GM23338 (cell line): ENCODE results near the gene ZNF532. TPM values are rescaled to one million over a fixed set of nuclear protein-coding genes. Genes with fewer than 3 reads are reported as not detected.

Experiments used
- ATAC-seq: fragments of 200-7000 bp; cut with Tn5 transposase; 3 replicates; pipeline ENCODE4 v1.9.1; 2020
- DNase-seq: peaks from one replicate; pipeline ENCODE4 v3.0.0-alpha.2; 2015; ENCODE audit warnings: low spot score
- H2AFZ ChIP-seq: fragments of 200-600 bp; sonication (generic); 2 replicates; pipeline ENCODE4 v1.8.0; 2016; ENCODE audit warnings: antibody characterized with exemption, mild to moderate bottlenecking, moderate library complexity
- H3F3A ChIP-seq: fragments of 200-600 bp; sonication (generic); replicated peaks from 2 replicates; pipeline ENCODE4 v1.8.0; 2017; ENCODE audit warnings: antibody characterized with exemption, mixed run types, low read depth
- H3K27ac ChIP-seq: fragments of 200-600 bp; sonication (generic); 2 replicates; pipeline ENCODE4 v1.6.1; 2016; ENCODE audit warnings: low read depth
- H3K27me3 ChIP-seq: fragments of 200-600 bp; sonication (generic); 2 replicates; pipeline ENCODE4 v1.8.0; 2016; ENCODE audit warnings: mild to moderate bottlenecking, mixed run types, moderate library complexity; ENCODE audit not compliant: insufficient read depth
- H3K36me3 ChIP-seq: fragments of 200-600 bp; sonication (generic); 2 replicates; pipeline ENCODE4 v1.8.0; 2016; ENCODE audit warnings: mild to moderate bottlenecking; ENCODE audit not compliant: insufficient read depth
- H3K4me1 ChIP-seq: fragments of 200-600 bp; sonication (generic); 2 replicates; pipeline ENCODE4 v1.8.0; 2016; ENCODE audit warnings: mild to moderate bottlenecking, moderate library complexity; ENCODE audit not compliant: insufficient read depth
- H3K4me2 ChIP-seq: fragments of 200-600 bp; sonication (generic); 2 replicates; pipeline ENCODE4 v1.7.1; 2017; ENCODE audit warnings: mixed run types
- H3K4me3 ChIP-seq: fragments of 200-600 bp; sonication (generic); 2 replicates; pipeline ENCODE4 v1.6.1; 2016; ENCODE audit warnings: mixed run types
- H3K79me2 ChIP-seq: fragments of 200-600 bp; sonication (generic); replicated peaks from 2 replicates; pipeline ENCODE4 v1.8.0; 2017; ENCODE audit warnings: mild to moderate bottlenecking; ENCODE audit not compliant: insufficient read depth
- H3K9me2 ChIP-seq: fragments of 200-600 bp; sonication (generic); 2 replicates; pipeline ENCODE4 v1.8.0; 2017; ENCODE audit not compliant: insufficient read depth
- H4K20me1 ChIP-seq: fragments of 200-600 bp; sonication (generic); replicated peaks from 2 replicates; pipeline ENCODE4 v1.8.0; 2017; ENCODE audit warnings: mild to moderate bottlenecking; ENCODE audit not compliant: insufficient read depth
- H3K27ac Mint-ChIP-seq: 2 replicates; pipeline ENCODE4 v1.8.0; 2020; ENCODE audit warnings: inconsistent platforms, mild to moderate bottlenecking, moderate library complexity, mixed read lengths
- H3K27me3 Mint-ChIP-seq: 3 replicates; pipeline ENCODE4 v1.8.0; 2022; ENCODE audit warnings: low read depth, mild to moderate bottlenecking, moderate library complexity, mixed read lengths, inconsistent platforms; ENCODE audit not compliant: insufficient read depth, poor library complexity
- H3K36me3 Mint-ChIP-seq: 3 replicates; pipeline ENCODE4 v1.8.0; 2021; ENCODE audit warnings: low read depth, mild to moderate bottlenecking, inconsistent platforms, moderate library complexity, mixed read lengths
- H3K4me1 Mint-ChIP-seq: 3 replicates; pipeline ENCODE4 v1.8.0; 2020; ENCODE audit warnings: mild to moderate bottlenecking, inconsistent platforms, mixed read lengths
- H3K4me3 Mint-ChIP-seq: 3 replicates; pipeline ENCODE4 v1.8.0; 2021; ENCODE audit warnings: moderate library complexity, mild to moderate bottlenecking, inconsistent platforms, mixed read lengths
- H3K9me3 Mint-ChIP-seq: 3 replicates; pipeline ENCODE4 v1.8.0; 2020; ENCODE audit warnings: moderate library complexity, mild to moderate bottlenecking, inconsistent platforms, mixed read lengths
- CREB1 ChIP-seq: fragments of 250-450 bp; sonication (Bioruptor Pico); IDR thresholded peaks from 2 replicates; pipeline ENCODE4 v1.5.0; 2020; ENCODE audit warnings: low read depth, mild to moderate bottlenecking, moderate library complexity
- EZH2phosphoT487 ChIP-seq: fragments of 200-600 bp; sonication (generic); IDR thresholded peaks from one replicate; pipeline ENCODE4 v1.8.1; 2018; ENCODE audit warnings: antibody characterized with exemption; ENCODE audit not compliant: unreplicated experiment
- JUNB ChIP-seq: IDR thresholded peaks from one replicate; pipeline ENCODE4 v1.6.1; 2016; ENCODE audit warnings: antibody characterized with exemption; ENCODE audit not compliant: unreplicated experiment
- NANOG ChIP-seq: IDR thresholded peaks from 2 replicates; pipeline ENCODE4 v1.6.1; 2016; ENCODE audit warnings: antibody characterized with exemption, borderline replicate concordance
- STAT1 ChIP-seq: IDR thresholded peaks from one replicate; pipeline ENCODE4 v1.6.1; 2016; ENCODE audit warnings: antibody characterized with exemption; ENCODE audit not compliant: unreplicated experiment
- ZNF114 ChIP-seq: fragments of 250-450 bp; sonication (Bioruptor Pico); IDR thresholded peaks from 2 replicates; pipeline ENCODE4 v1.5.0; 2020; ENCODE audit warnings: mild to moderate bottlenecking, moderate library complexity
- ZNF331 ChIP-seq: fragments of 250-450 bp; sonication (Bioruptor Pico); IDR thresholded peaks from 2 replicates; pipeline ENCODE4 v1.5.0; 2020; ENCODE audit warnings: low read depth, mild to moderate bottlenecking, moderate library complexity
- polyA plus RNA-seq: library from polyadenylated mRNA; unstranded; fragments of >200 nt; fragmentation: Nextera tagmentation; extraction: Ambion mirVana; gene quantifications from 2 replicates; pipeline ENCODE4 v1.2.1, GENCODE V29; 2016
- total RNA-seq: library from RNA; depleted of rRNA; stranded (reverse); fragments of >200 nt; shearing (Covaris generic); gene quantifications from 2 replicates; pipeline ENCODE4 v1.2.3, GENCODE V29; 2014
- TF ChIP-seq, protein P1 (sequence below): fragments of 250-450 bp; sonication (Bioruptor Pico); IDR thresholded peaks from 2 replicates; pipeline ENCODE4 v1.5.0; 2020; ENCODE audit warnings: mild to moderate bottlenecking, moderate library complexity
- TF ChIP-seq, protein P2 (sequence below): IDR thresholded peaks from 2 replicates; pipeline ENCODE4 v1.6.1; 2016; ENCODE audit warnings: antibody characterized with exemption

Gene ZNF532
- total and polyA plus RNA-seq, 2 experiments from 2014 or later, result 51.5 to 225 TPM

DNA sequence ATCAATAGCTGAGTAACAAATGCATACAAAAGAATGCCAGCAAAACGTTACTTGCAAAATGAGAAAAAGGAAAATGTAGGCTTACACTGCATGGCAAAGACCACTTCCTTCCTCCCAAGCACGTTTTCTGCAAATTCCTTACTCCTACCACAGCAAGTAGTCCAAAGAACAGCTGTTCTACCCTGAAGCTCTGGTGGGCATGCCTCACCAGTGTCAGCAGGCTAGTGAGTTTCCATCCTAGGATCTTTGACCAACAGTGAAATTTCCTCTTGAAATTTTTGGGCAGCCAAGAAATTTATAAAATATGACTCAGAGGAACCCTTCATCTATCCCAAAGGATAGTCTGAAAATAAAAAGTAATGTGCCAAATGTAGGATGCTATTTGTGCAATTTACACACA, 123.9 kb downstream of the ZNF532 start (continued):
- TF ChIP-seq, protein P1, sequence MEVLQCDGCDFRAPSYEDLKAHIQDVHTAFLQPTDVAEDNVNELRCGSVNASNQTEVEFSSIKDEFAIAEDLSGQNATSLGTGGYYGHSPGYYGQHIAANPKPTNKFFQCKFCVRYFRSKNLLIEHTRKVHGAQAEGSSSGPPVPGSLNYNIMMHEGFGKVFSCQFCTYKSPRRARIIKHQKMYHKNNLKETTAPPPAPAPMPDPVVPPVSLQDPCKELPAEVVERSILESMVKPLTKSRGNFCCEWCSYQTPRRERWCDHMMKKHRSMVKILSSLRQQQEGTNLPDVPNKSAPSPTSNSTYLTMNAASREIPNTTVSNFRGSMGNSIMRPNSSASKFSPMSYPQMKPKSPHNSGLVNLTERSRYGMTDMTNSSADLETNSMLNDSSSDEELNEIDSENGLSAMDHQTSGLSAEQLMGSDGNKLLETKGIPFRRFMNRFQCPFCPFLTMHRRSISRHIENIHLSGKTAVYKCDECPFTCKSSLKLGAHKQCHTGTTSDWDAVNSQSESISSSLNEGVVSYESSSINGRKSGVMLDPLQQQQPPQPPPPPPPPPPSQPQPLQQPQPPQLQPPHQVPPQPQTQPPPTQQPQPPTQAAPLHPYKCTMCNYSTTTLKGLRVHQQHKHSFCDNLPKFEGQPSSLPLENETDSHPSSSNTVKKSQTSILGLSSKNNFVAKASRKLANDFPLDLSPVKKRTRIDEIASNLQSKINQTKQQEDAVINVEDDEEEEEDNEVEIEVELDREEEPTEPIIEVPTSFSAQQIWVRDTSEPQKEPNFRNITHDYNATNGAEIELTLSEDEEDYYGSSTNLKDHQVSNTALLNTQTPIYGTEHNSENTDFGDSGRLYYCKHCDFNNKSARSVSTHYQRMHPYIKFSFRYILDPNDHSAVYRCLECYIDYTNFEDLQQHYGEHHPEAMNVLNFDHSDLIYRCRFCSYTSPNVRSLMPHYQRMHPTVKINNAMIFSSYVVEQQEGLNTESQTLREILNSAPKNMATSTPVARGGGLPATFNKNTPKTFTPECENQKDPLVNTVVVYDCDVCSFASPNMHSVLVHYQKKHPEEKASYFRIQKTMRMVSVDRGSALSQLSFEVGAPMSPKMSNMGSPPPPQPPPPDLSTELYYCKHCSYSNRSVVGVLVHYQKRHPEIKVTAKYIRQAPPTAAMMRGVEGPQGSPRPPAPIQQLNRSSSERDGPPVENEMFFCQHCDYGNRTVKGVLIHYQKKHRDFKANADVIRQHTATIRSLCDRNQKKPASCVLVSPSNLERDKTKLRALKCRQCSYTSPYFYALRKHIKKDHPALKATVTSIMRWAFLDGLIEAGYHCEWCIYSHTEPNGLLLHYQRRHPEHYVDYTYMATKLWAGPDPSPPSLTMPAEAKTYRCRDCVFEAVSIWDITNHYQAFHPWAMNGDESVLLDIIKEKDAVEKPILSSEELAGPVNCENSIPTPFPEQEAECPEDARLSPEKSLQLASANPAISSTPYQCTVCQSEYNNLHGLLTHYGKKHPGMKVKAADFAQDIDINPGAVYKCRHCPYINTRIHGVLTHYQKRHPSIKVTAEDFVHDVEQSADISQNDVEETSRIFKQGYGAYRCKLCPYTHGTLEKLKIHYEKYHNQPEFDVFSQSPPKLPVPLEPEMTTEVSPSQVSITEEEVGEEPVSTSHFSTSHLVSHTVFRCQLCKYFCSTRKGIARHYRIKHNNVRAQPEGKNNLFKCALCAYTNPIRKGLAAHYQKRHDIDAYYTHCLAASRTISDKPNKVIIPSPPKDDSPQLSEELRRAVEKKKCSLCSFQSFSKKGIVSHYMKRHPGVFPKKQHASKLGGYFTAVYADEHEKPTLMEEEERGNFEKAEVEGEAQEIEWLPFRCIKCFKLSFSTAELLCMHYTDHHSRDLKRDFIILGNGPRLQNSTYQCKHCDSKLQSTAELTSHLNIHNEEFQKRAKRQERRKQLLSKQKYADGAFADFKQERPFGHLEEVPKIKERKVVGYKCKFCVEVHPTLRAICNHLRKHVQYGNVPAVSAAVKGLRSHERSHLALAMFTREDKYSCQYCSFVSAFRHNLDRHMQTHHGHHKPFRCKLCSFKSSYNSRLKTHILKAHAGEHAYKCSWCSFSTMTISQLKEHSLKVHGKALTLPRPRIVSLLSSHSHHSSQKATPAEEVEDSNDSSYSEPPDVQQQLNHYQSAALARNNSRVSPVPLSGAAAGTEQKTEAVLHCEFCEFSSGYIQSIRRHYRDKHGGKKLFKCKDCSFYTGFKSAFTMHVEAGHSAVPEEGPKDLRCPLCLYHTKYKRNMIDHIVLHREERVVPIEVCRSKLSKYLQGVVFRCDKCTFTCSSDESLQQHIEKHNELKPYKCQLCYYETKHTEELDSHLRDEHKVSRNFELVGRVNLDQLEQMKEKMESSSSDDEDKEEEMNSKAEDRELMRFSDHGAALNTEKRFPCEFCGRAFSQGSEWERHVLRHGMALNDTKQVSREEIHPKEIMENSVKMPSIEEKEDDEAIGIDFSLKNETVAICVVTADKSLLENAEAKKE, result no peak
- TF ChIP-seq, protein P2, sequence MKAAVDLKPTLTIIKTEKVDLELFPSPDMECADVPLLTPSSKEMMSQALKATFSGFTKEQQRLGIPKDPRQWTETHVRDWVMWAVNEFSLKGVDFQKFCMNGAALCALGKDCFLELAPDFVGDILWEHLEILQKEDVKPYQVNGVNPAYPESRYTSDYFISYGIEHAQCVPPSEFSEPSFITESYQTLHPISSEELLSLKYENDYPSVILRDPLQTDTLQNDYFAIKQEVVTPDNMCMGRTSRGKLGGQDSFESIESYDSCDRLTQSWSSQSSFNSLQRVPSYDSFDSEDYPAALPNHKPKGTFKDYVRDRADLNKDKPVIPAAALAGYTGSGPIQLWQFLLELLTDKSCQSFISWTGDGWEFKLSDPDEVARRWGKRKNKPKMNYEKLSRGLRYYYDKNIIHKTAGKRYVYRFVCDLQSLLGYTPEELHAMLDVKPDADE, result no peak
- TF ChIP-seq EZH2phosphoT487 (no peak), ZNF114 (no peak)

- Histone ChIP-seq H3K27me3 (no peaks in the 10 kb centered on the region), H3K27ac (no peak overlapping the region), H3K4me1 (no peaks in the 10 kb centered on the region), H3K36me3 (peaks cover 7% of the 10 kb centered on the region; the same call in 1 of the 2 replicates), H3K9me2 (no peaks in the 10 kb centered on the region), H3K4me3 (no peak overlapping the region), H3F3A (peaks cover 6% of the 10 kb centered on the region; the same call in 1 of the 2 replicates), H3K4me2 (no peak overlapping the region), H4K20me1 (no peaks in the 10 kb centered on the region; the same call in 1 of the 2 replicates), H2AFZ (no peak overlapping the region), H3K79me2 (no peaks in the 10 kb centered on the region)
- H3K4me1 Mint-ChIP-seq, result no peaks in the 10 kb centered on the region
- H3K9me3 Mint-ChIP-seq, result peaks cover 5% of the 10 kb centered on the region; the same call in 2 of the 3 replicates
- H3K36me3 Mint-ChIP-seq, result peaks cover 26% of the 10 kb centered on the region
- H3K27me3 Mint-ChIP-seq, result no peaks in the 10 kb centered on the region
- DNase-seq (no peak), ATAC-seq (no peak)
- no peak overlapping the region for H3K4me3 Mint-ChIP-seq
- no peak overlapping the region for H3K27ac Mint-ChIP-seq
- TF ChIP-seq ZNF331 (CRISPR knock-in tag) (no peak), STAT1 (no peak), CREB1 (CRISPR knock-in tag) (no peak), JUNB (no peak), NANOG (no peak)
- TF ChIP-seq, protein P2, result no peak
Measured at GRCh38 chr18:58989184-58989759, 124.6 kb downstream of the ZNF532 start.
